K562 (cell line): ENCODE data around the gene RPS28. TPM values are rescaled to one million over a fixed set of nuclear protein-coding genes. Genes with fewer than 3 reads are reported as not detected.
A peak's percentile ranks its signal among the peaks of the same experiment; 100 is the strongest.

ENCODE experiments used
- ATF4 ChIP-seq: fragments of 450-650 bp; formaldehyde crosslinking; IDR thresholded peaks from 2 replicates; pipeline ENCODE4 v1.4.0; 2022; ENCODE audit warnings: mild to moderate bottlenecking, moderate library complexity
- CC2D1A ChIP-seq: fragments of 450-650 bp; IDR thresholded peaks from 2 replicates; pipeline ENCODE4 v1.6.1; 2017; ENCODE audit warnings: mild to moderate bottlenecking
- CTCFL ChIP-seq: IDR thresholded peaks from 2 replicates; pipeline ENCODE4 v1.6.1; 2011; ENCODE audit warnings: borderline replicate concordance, low read depth, mild to moderate bottlenecking, moderate library complexity, low read length; ENCODE audit not compliant: insufficient read depth, poor library complexity, severe bottlenecking
- E2F6 ChIP-seq, 2 experiments: IDR thresholded peaks; 2 replicates each; pipeline ENCODE4 v1.6.1; 2011; ENCODE audit warnings: borderline replicate concordance in 1 of 2, control low read depth in 1 of 2, low read depth in 1 of 2, low read length in 1 of 2, mild to moderate bottlenecking in 1 of 2, mixed read lengths in 1 of 2, moderate library complexity in 1 of 2; ENCODE audit not compliant: insufficient read depth in 1 of 2, insufficient read length in 1 of 2, poor library complexity in 1 of 2, severe bottlenecking in 1 of 2; ENCODE audit errors: extremely low read depth in 1 of 2
- GABPA ChIP-seq: fragments of 200-800 bp; sonication (Bioruptor generic); conservative IDR thresholded peaks from 2 replicates; pipeline ENCODE4 v1.6.1; 2016; ENCODE audit warnings: low read depth, missing genetic modification characterization, missing compliant biosample characterization
- HDGF ChIP-seq: fragments of 450-650 bp; IDR thresholded peaks from 2 replicates; pipeline ENCODE4 v1.6.1; 2016
- NBN ChIP-seq: fragments of 450-650 bp; IDR thresholded peaks from 2 replicates; pipeline ENCODE4 v1.6.1; 2016; ENCODE audit warnings: low read depth, mild to moderate bottlenecking
- PHF20 ChIP-seq: fragments of 450-650 bp; IDR thresholded peaks from 2 replicates; pipeline ENCODE4 v1.6.1; 2018; ENCODE audit not compliant: partially characterized antibody
- SFPQ ChIP-seq: fragments of 200-400 bp; formaldehyde crosslinking; IDR thresholded peaks from 2 replicates; pipeline ENCODE4 v1.6.1; 2017; ENCODE audit warnings: mild to moderate bottlenecking, low read depth, low read length, moderate library complexity
- THAP7 ChIP-seq: fragments of 250-450 bp; sonication (Bioruptor Pico); IDR thresholded peaks from 2 replicates; pipeline ENCODE4 v1.5.0; 2021
- ZBED1 ChIP-seq: IDR thresholded peaks from 2 replicates; pipeline ENCODE4 v1.6.1; 2014
- ZBTB2 ChIP-seq: fragments of 450-650 bp; IDR thresholded peaks from 2 replicates; pipeline ENCODE4 v1.6.1; 2016; ENCODE audit warnings: antibody characterized with exemption
- ZBTB5 ChIP-seq: fragments of 450-650 bp; IDR thresholded peaks from 2 replicates; pipeline ENCODE4 v1.6.1; 2017; ENCODE audit warnings: antibody characterized with exemption
- ZC3H11A ChIP-seq: IDR thresholded peaks from 2 replicates; pipeline ENCODE4 v1.6.1; 2012; ENCODE audit warnings: low read depth, low read length, improper control_type of control experiment
- ZC3H4 ChIP-seq: sonication (generic); formaldehyde crosslinking; IDR thresholded peaks from 2 replicates; pipeline ENCODE4 v1.9.0; 2021; ENCODE audit warnings: missing genetic modification reagents, borderline replicate concordance
- ZNF212 ChIP-seq: fragments of 450-650 bp; formaldehyde crosslinking; IDR thresholded peaks from 2 replicates; pipeline ENCODE4 v1.4.0; 2020; ENCODE audit warnings: mild to moderate bottlenecking
- ZNF830 ChIP-seq: fragments of 250-450 bp; sonication (Bioruptor Pico); IDR thresholded peaks from 2 replicates; pipeline ENCODE4 v1.5.0; 2021; ENCODE audit warnings: mild to moderate bottlenecking
- ZSCAN29 ChIP-seq: fragments of 450-650 bp; IDR thresholded peaks from 2 replicates; pipeline ENCODE4 v1.6.1; 2017
- polyA plus RNA-seq, 8 experiments: library from polyadenylated mRNA; depleted of rRNA in 4 of 8; stranded (reverse) in 5 of 8; unstranded in 3 of 8; fragments of >200 nt; fragmentation: Nextera tagmentation in 2 of 8; fragmentation: Illumina TruSeq in 1 of 8; extraction: Ambion mirVana in 2 of 8; extraction: Trizol in 1 of 8; gene quantifications; 2 replicates each; pipeline versions ENCODE4 v1.2.1 to v1.2.3, GENCODE V29; 2011 to 2014; ENCODE audit warnings: inconsistent platforms in 1 of 8, missing spikeins in 1 of 8
- total RNA-seq, 7 experiments: library from RNA; depleted of rRNA in 6 of 7; stranded (reverse); fragments of >200 nt in 6 of 7; fragmentation: Illumina TruSeq in 2 of 7; extraction: Trizol in 2 of 7; gene quantifications; 2 replicates each; pipeline versions ENCODE4 v1.2.1 to v1.2.3, GENCODE V29; 2011 to 2021; ENCODE audit warnings: low replicate concordance in 1 of 7

RPS28 gene
- total and polyA plus RNA-seq, 9 of the 15 experiments (the other 6 are each of a cell fraction or from before 2014, with no cell fraction given): 165 to 2,827 (median 1,303) TPM

GRCh38 chr19:8320564-8321066 lies 681 bp upstream of the RPS28 start (continued):
- TF ChIP-seq CTCFL: no peak
- TF ChIP-seq PHF20: no peak
- TF ChIP-seq ZC3H11A: no peak
- TF ChIP-seq ZBTB5: no peak
- no peak for TF ChIP-seq ZNF212
- 0 out of 2 replicates have a peak, but pooled peaks have one; percentile 14 for TF ChIP-seq CC2D1A
- 0 out of 2 replicates have a peak, but pooled peaks have one; percentile 17 for TF ChIP-seq ZSCAN29
- no peak for TF ChIP-seq ATF4 (CRISPR knock-in tag)
- no peak for TF ChIP-seq THAP7 (CRISPR knock-in tag)
- 0 out of 2 replicates have a peak, but pooled peaks have one; percentile 17 for TF ChIP-seq ZBED1
- TF ChIP-seq E2F6 (IDR thresholded peaks at IDR 0.05; ENCODE audit: borderline replicate concordance in 1 of 2, extremely low read depth in 1 of 2, insufficient read depth in 1 of 2, insufficient read length in 1 of 2, low read depth in 1 of 2, low read length in 1 of 2, poor library complexity in 1 of 2, severe bottlenecking in 1 of 2): no peak
- TF ChIP-seq GABPA (tag): no peak
- TF ChIP-seq SFPQ: no peak
- 0 out of 2 replicates have a peak, but pooled peaks have one; percentile 16 for TF ChIP-seq ZBTB2
- TF ChIP-seq NBN: 0 out of 2 replicates have a peak, but pooled peaks have one; percentile 10
- no peak for TF ChIP-seq ZNF830 (CRISPR knock-in tag)
- 0 out of 2 replicates have a peak, but pooled peaks have one; percentile 36 for TF ChIP-seq ZC3H4
- 0 out of 2 replicates have a peak, but pooled peaks have one; percentile 59 for TF ChIP-seq HDGF
